Measurements from ENCODE around the gene XXYLT1.

Gene XXYLT1

GRCh38 chr3:195139091-195139875, 131.7 kb downstream of the XXYLT1 start:
- ChIA-PET POLR2A (no interaction called here), CTCF (interaction anchor here (0.8 to 4.1 kb wide), 4 partner anchors 8 to 457 kb away, joined by 3 to 16 read pairs (median 4); no protein-coding TSS in a partner anchor)
- no peak for TF ChIP-seq CTCF (IDR thresholded peaks at IDR 0.05; ENCODE audit: control extremely low read depth, extremely low read depth, low read depth, missing control alignments)
- peak; percentile 62 for DNase-seq (ENCODE audit: extremely low spot score)

GRCh38 chr3:195137638-195138588, 133.0 kb downstream of the XXYLT1 start:
- ChIA-PET POLR2A (no interaction called here), CTCF (interaction anchor here (1.1 to 4.1 kb wide), 3 partner anchors 7 to 466 kb away, joined by 3 to 16 read pairs (median 4); partner anchors contain the start of gene LSG1)
- TF ChIP-seq CTCF (IDR thresholded peaks at IDR 0.05; ENCODE audit: control extremely low read depth, extremely low read depth, low read depth, missing control alignments) = no peak
- no peak for DNase-seq (ENCODE audit: extremely low spot score)

GRCh38 chr3:195135917-195136316, 135.0 kb downstream of the XXYLT1 start:
- ChIA-PET POLR2A (no interaction called here), CTCF (no interaction called here)
- DNase-seq (ENCODE audit: extremely low spot score) = no peak

GRCh38 chr3:195134431-195134830, 136.5 kb downstream of the XXYLT1 start:
- TF ChIP-seq CTCF (IDR thresholded peaks at IDR 0.05; ENCODE audit: control extremely low read depth, extremely low read depth, low read depth, missing control alignments) = no peak
- ChIA-PET POLR2A (no interaction called here), CTCF (interaction anchor here (1.0 to 2.2 kb wide), 10 partner anchors 9 to 463 kb away, joined by 4 to 11 read pairs (median 5); partner anchors contain the start of gene LSG1)
- no peak for DNase-seq (ENCODE audit: extremely low spot score)

More at GRCh38 chr3:195135917-195136316, 135.0 kb downstream of the XXYLT1 start:
- TF ChIP-seq CTCF (IDR thresholded peaks at IDR 0.05; ENCODE audit: control extremely low read depth, extremely low read depth, low read depth, missing control alignments) = no peak

GRCh38 chr3:195133462-195133861, 137.5 kb downstream of the XXYLT1 start:
- POLR2A ChIA-PET = no interaction called here
- CTCF ChIA-PET = interaction anchor here (0.8 to 2.2 kb wide), 10 partner anchors 9 to 462 kb away, joined by 4 to 11 read pairs (median 5); partner anchors contain the start of genes LSG1 and XXYLT1
- DNase-seq (ENCODE audit: extremely low spot score) = peak; percentile 45
- TF ChIP-seq CTCF (IDR thresholded peaks at IDR 0.05; ENCODE audit: control extremely low read depth, extremely low read depth, low read depth, missing control alignments) = no peak

GRCh38 chr3:195133013-195133412, 137.9 kb downstream of the XXYLT1 start:
- ChIA-PET POLR2A (no interaction called here), CTCF (interaction anchor here (1.4 to 2.0 kb wide), 4 partner anchors 10 to 462 kb away, joined by 5 to 11 read pairs (median 6); partner anchors contain the start of gene LSG1)
- TF ChIP-seq CTCF (IDR thresholded peaks at IDR 0.05; ENCODE audit: control extremely low read depth, extremely low read depth, low read depth, missing control alignments) = no peak
- DNase-seq (ENCODE audit: extremely low spot score) = no peak

Data from GM10248 (cell line).